Pulmonary artery endothelial cell (primary cell): ENCODE data around the gene ADPRS. TPM values are rescaled to one million over a fixed set of nuclear protein-coding genes. Genes with fewer than 3 reads are reported as not detected.

Experiments
- DNase-seq: peaks from one replicate; pipeline ENCODE4 v3.0.0-alpha.2; 2011; ENCODE audit warnings: low read depth, low spot score
- total RNA-seq: library from RNA; depleted of rRNA; stranded (reverse); fragments of >200 nt; gene quantifications from 2 replicates; pipeline ENCODE4 v1.2.3, GENCODE V29; 2014

ADPRS gene
- total RNA-seq, 1 donor from 2014 or later, result 43.5 TPM

DNA sequence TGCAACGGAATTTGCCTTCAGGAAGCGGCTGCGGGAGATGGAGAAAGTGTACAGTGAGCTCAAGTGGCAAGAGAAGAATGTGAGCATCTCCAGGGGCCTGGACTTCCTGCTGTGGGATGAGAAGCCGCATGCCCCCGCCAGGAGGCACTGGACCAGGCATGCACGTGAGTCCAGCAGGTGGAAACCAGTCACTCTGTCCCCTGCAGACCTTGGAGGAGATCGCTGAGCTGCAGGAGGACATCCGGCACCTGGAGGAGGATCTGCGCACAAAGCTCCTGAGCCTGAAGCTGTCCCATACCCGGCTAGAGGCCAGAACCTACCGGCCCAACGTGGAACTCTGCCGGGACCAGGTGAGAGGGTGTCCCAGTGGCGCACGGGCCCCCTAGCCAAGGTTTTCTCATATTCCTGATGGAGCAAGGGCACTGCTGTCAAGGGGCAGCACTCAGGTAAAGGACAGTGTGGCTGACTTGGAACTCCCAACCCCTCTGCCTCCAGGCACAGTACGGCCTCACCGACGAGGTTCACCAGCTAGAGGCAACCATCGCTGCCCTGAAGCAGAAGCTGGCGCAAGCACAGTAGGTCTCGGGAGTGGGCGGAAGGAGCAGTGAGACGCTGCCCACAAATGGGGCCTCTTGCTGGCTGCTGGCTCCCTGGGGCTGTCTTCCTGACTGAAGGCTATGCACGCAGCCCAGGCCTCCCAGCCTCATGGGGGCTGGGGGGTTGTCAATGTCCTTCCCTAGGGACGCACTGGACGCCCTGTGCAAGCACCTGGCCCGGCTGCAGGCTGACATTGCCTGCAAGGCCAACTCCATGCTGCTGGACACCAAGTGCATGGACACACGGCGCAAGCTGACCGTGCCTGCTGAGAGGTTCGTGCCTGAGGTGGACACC is 1.2 kb upstream of the ADPRS start:
- no peak for DNase-seq

DNA sequence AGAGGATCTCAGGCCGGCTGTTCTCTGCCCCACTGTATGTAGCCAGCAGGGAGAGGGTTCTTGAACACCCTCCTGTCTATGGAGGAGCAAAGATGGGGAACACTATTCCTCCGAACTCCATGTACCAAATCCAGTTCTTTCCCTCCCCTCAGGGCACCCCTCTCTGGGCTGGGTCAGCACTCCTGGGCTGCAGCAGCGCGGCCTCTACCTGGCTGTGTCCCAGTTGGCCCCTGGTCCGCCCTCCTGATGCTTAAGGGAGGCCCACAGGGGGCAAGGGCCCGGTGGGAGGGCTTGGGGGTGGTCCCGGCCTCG is 471 bp upstream of the ADPRS start:
- no peak for DNase-seq

DNA sequence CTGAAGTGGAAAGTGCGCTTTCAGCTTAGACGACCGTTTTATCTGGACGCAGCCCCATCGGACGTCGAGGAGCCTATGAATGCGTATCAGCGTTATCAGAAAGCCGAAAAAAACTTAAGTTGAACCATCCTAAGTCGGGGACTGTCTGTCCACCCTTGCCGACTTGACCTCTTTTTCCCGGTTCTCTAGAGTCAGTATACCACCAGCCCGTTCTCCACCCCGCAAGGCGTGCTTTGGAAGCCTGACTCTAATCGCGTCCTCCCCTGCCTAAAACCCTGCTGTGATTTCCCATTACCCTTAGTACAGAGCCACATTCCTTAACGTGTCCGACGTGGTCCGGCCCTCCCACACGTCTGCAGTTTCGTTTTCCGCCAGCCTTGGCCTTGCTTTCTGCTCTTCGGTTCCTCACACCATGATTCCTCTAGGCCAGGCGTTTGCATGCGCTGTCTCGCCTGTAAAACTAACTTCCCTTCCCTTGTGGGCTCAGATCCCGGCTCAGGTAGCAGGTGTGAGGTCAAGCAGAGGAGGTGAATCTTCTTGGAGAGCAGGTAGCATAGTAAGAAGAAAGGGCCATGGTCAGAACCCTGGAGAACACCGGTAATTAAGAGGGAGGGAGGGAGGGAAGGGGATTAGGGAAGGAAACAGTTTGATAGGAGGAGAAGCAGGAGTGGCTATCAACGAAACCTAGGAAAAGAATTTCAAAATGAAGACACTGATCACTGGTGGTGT is 865 bp downstream of the ADPRS start:
- DNase-seq, result no peak

- DNase-seq, result no peak
Measured at GRCh38 chr1:36091141-36091540, 2.4 kb downstream of the ADPRS start.

DNA sequence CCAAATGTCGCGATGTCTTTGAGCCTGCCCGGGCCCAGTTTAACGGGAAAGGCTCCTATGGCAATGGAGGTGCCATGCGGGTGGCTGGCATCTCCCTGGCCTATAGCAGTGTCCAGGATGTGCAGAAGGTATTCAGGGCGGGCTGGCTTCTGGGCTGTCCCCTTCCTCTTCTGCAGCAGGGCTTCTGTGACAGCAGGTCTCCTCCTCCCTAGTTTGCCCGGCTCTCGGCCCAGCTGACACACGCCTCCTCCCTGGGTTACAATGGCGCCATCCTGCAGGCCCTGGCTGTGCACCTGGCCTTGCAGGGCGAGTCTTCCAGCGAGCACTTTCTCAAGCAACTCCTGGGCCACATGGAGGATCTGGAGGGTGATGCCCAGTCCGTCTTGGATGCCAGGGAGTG is 3.0 kb downstream of the ADPRS start:
- DNase-seq, result no peak

DNA sequence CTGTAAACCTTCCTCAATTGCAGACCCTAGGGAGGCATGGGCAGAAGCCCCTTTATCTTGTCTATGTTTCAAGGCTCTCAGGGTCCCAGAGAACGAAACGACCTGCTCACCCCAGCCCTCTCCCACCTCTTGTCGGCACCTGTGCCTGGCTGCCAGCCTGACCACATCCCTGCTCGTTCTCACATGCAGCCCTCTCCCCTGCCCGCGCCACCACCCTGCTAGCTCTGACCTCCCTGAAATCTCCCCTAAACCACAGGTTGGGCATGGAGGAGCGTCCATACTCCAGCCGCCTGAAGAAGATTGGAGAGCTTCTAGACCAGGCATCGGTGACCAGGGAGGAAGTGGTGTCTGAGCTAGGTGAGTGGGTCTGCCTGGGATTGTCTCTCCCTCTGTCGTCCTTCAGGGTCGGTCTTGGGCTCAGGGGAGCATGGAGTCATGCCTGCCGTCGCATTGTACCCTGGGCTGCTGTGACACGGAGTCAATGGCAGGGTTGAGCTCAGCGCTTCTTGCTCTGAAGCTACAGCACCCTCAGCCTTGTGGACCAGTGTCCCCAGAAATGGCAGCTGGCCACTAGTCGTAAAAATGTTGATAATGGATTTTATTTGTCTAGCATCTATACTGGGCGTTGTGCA is 3.6 kb downstream of the ADPRS start:
- no peak for DNase-seq

DNA sequence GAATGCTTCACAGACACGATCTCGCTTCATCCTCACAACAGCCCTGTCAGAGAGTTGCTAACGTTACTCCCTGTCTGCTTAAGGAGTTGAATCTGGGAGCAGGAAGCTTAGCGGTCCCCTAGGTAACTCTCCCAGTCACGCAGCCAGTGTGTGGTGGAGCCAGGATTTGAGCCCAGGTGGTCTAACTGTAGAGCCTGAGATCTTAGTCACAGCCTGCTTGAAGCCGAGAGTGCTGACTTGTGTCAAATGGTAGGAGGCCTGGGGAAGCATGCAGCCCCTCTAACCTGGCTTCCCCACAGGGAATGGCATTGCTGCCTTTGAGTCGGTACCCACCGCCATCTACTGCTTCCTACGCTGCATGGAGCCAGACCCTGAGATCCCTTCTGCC is 4.1 kb downstream of the ADPRS start:
- no peak for DNase-seq

DNA sequence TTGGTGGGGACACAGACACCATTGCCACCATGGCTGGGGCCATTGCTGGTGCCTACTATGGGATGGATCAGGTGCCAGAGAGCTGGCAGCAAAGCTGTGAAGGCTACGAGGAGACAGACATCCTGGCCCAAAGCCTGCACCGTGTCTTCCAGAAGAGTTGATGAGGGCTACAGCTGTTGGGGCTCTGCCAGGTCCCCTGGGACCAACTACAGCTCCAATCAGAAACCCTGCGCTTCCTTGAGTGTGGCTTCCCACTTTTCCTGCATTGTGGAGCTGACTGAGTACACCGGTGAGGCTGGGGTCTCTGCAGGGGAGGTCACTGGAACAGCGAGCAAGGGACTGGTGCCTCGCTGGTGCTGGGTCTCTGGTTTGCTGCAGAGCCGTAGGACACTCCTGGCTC is 4.5 kb downstream of the ADPRS start:
- DNase-seq, result no peak

- DNase-seq, result no peak
Measured at GRCh38 chr1:36093929-36094328, 5.2 kb downstream of the ADPRS start.

DNA sequence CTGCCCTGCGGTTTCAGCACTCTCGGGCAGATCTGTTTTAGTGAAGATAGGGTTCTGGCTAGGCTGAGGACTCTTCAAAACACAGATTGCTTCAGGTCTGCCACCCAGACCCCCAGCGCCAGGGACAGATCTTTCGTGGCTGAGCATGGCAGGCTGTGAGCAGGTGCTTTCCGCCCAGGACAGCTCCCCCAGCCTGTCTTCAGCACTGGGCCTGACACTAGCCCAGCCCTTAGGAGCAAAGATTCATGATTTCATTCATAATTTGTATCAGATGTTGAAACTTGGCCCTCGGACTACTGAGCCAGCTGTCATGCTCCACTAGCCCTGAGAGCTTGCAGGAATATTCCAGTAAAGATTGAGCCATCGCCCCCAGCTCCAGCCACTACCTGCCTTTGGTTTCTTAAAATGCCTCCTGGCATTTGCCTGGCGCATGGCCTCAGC is 5.9 kb downstream of the ADPRS start:
- no peak for DNase-seq

DNA sequence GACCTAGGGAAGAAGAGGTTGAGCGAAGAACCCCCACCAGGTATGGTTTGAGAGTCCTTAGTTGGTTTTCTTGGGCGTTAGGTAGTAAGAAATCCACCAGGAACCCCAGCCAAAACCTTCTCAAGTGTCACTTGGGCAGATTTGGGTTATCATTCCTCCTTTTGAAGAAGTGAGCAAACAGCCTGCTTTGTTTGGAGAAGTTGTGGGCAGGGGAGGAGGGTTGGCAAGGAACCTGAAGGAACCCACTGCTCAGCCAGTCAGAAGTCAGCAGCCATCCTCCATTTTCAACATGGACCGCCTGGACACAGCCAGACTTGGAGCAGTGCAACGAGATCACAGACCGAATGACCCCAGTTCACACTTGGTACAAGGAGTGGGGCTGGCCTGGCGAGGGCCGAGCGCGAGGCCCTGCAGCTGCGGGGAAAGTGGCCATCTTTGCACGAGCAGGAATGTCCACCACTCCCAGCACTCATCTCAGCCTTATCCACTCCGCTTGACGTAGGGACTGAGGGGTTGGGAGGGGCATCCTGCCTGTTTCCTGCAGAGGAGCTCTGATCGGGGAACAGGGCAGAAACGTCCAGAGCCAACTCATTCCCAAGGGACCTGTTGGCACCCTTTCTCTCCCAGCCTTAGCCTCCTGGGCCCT is 7.2 kb downstream of the ADPRS start:
- no peak for DNase-seq

- DNase-seq, result no peak
Measured at GRCh38 chr1:36096500-36097432, 8.1 kb downstream of the ADPRS start.

- DNase-seq, result no peak
Measured at GRCh38 chr1:36097693-36098585, 9.2 kb downstream of the ADPRS start.

DNA sequence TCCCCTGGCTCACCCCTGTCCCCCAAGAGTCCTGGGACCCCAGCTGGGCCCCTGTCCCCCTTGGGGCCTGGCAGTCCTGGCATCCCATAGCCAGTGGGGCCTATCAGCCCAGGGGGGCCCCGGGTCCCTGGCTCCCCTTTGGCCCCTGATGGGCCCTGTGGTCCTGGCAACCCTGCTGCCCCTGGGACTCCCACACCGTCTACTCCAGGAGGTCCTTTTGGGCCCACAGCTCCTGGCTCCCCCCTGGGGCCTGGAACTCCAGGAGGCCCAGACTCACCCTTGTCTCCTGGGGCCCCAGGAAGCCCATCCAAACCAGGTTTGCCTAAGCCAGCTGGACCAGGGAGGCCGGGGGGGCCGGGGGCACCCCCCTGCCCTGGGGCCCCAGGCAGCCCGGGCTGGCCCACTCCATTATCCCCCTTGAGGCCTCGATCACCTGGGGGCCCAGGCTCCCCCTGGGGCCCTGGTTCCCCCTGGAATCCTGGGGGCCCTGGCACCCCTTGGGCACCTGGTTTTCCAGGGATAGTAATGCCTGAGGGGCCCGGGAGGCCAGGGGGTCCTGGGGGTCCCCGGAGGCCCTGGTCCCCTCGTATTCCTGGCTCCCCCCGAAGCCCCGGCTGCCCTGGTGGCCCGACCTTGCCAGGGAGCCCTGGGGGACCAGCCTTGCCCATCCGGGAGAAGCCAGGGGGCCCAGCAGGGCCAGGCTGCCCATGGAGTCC is 10.1 kb downstream of the ADPRS start:
- DNase-seq, result no peak

GRCh38 chr1:36099681-36100341 is 11.1 kb downstream of the ADPRS start:
- DNase-seq, result no peak

- DNase-seq, result no peak
Measured at GRCh38 chr1:36100376-36100775, 11.7 kb downstream of the ADPRS start.

GRCh38 chr1:36101546-36101945 is 12.9 kb downstream of the ADPRS start:
- DNase-seq, result no peak

GRCh38 chr1:36106269-36106668 is 17.6 kb downstream of the ADPRS start:
- DNase-seq, result no peak

DNA sequence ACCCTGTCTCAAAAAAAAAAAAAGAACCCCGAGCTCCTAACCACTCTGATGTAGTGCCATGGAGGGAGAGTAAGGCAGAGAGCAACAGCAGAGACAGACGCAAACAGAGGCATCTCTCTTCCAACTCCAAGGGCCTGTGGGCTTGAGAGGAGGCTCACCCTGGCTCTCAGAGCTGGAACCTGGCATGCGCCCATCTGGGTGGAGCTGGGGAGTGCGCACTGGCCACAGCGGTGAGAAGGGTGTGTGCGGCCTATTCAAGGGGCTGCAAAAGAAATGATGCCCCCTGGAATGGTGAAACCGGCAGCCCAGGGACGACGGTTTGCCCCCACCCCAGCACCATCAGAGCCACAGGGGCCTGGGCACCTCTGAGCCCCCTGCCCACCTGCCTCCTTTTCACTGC is 18.7 kb downstream of the ADPRS start:
- DNase-seq, result no peak
